Natural killer cell (primary cell): ENCODE data around the gene ERBIN. TPM values are rescaled to one million over a fixed set of nuclear protein-coding genes. Genes with fewer than 3 reads are reported as not detected.

Experiments used
- ATAC-seq, 3 donors: fragments of 150-1000 bp in 2 of 3; fragments of 200-7000 bp in 1 of 3; cut with Tn5 transposase; 1 replicate in 1 of 3; 2 replicates in 2 of 3; pipeline ENCODE4 v1.10.0; 2021; ENCODE audit warnings: mild to moderate bottlenecking in 2 of 3, moderate library complexity in 2 of 3
- DNase-seq, 2 donors: peaks; one replicate each; pipeline versions ENCODE4 v3.0.0 to v3.0.0-alpha.2; 2013 to 2021; ENCODE audit warnings: mixed read lengths in 1 of 2
- H3K27ac ChIP-seq: one replicate; pipeline ENCODE4 v1.5.1; 2013; ENCODE audit warnings: mild to moderate bottlenecking, low read length
- H3K27me3 ChIP-seq: one replicate; pipeline ENCODE4 v1.6.1; 2013; ENCODE audit warnings: low read length; ENCODE audit not compliant: control insufficient read depth, insufficient read depth
- H3K36me3 ChIP-seq: one replicate; pipeline ENCODE4 v1.6.1; 2013; ENCODE audit warnings: low read length; ENCODE audit not compliant: control insufficient read depth, insufficient read depth
- H3K4me1 ChIP-seq: one replicate; pipeline ENCODE4 v1.6.1; 2013; ENCODE audit warnings: low read length; ENCODE audit not compliant: control insufficient read depth, insufficient read depth
- H3K4me3 ChIP-seq: one replicate; pipeline ENCODE4 v1.5.1; 2013; ENCODE audit warnings: low read length
- H3K9me3 ChIP-seq: one replicate; pipeline ENCODE4 v1.6.1; 2013; ENCODE audit warnings: low read length; ENCODE audit not compliant: control insufficient read depth, insufficient read depth
- H3K27ac Mint-ChIP-seq, 2 donors: one replicate each; pipeline ENCODE4 v1.8.0; 2022; ENCODE audit warnings: mild to moderate bottlenecking in 2 of 2, mixed read lengths in 2 of 2, moderate library complexity in 1 of 2
- H3K27me3 Mint-ChIP-seq, 2 donors: one replicate each; pipeline ENCODE4 v1.8.0; 2022; ENCODE audit warnings: low read depth in 2 of 2, mixed read lengths in 2 of 2
- H3K36me3 Mint-ChIP-seq: one replicate; pipeline ENCODE4 v1.8.0; 2022; ENCODE audit warnings: mixed read lengths
- H3K4me1 Mint-ChIP-seq, 2 donors: one replicate each; pipeline ENCODE4 v1.8.0; 2022; ENCODE audit warnings: mixed read lengths in 2 of 2
- H3K4me3 Mint-ChIP-seq: one replicate; pipeline ENCODE4 v1.8.0; 2022; ENCODE audit warnings: mild to moderate bottlenecking, moderate library complexity, mixed read lengths
- H3K9me3 Mint-ChIP-seq, 2 donors: one replicate each; pipeline ENCODE4 v1.8.0; 2022; ENCODE audit warnings: mixed read lengths in 2 of 2
- CTCF ChIP-seq: fragments of 200-600 bp; IDR thresholded peaks from one replicate; pipeline ENCODE4 v1.8.0; 2022; ENCODE audit warnings: antibody characterized with exemption
- WGBS: methylation state at CpG from one replicate; pipeline ENCODE4 v1.1.7; 2013; ENCODE audit warnings: missing lambda C conversion rate; ENCODE audit not compliant: insufficient coverage; 5-methylcytosine and 5-hydroxymethylcytosine counted together
- intact Hi-C: fragments of 100-400 bp; cut with micrococcal nuclease; formaldehyde crosslinking; loops from one replicate; pipeline ENCODE4 v1.14.2; 2022
- total RNA-seq, 4 donors: library from RNA; stranded (reverse); fragments of 120-200 nt in 1 of 4; gene quantifications; one replicate each; pipeline versions ENCODE4 v1.2.3 to v1.2.4, GENCODE V29; 2013 to 2022

Gene ERBIN
- total RNA-seq, 3 donors from 2014 or later (not counting 1 experiment from before 2014, with no cell fraction given): 153 to 171 (median 166) TPM

GRCh38 chr5:65981548-65981947 lies 55.2 kb downstream of the ERBIN start:
- no peak overlapping the region for H3K4me3 ChIP-seq
- Mint-ChIP-seq H3K27me3 (no peaks in the 10 kb centered on the region), H3K4me1 (peaks cover 67 to 75% of the 10 kb centered on the region in 2 donors), H3K4me3 (no peak overlapping the region), H3K36me3 (no peaks in the 10 kb centered on the region), H3K27ac (peak overlapping the region; percentile 62 to 75), H3K9me3 (no peaks in the 10 kb centered on the region)
- no peaks in the 10 kb centered on the region for H3K36me3 ChIP-seq
- H3K27ac ChIP-seq: no peak overlapping the region
- H3K9me3 ChIP-seq: no peaks in the 10 kb centered on the region
- peak in 2 of 3 donors; percentile 26 to 58 for ATAC-seq
- intact Hi-C loops: no loop called here
- no peak for TF ChIP-seq CTCF
- H3K27me3 ChIP-seq: no peaks in the 10 kb centered on the region
- DNase-seq: no peak
- 57% methylated on average over 1 of the region's 1 CpG for WGBS
- H3K4me1 ChIP-seq: peaks cover 14% of the 10 kb centered on the region

- no peak overlapping the region for H3K4me3 Mint-ChIP-seq
- no peak overlapping the region for H3K27ac ChIP-seq
- H3K36me3 Mint-ChIP-seq: no peaks in the 10 kb centered on the region
- peak overlapping the region; percentile 62 to 75 for H3K27ac Mint-ChIP-seq
- WGBS: 90% methylated on average over 1 of the region's 3 CpGs
- no peaks in the 10 kb centered on the region for H3K27me3 ChIP-seq
- H3K27me3 Mint-ChIP-seq: no peaks in the 10 kb centered on the region
- no peaks in the 10 kb centered on the region for H3K9me3 ChIP-seq
- peaks cover 72 to 80% of the 10 kb centered on the region in 2 donors for H3K4me1 Mint-ChIP-seq
- no peak for DNase-seq
- ATAC-seq: peak in 2 of 3 donors; percentile 10 to 21
- H3K4me3 ChIP-seq: no peak overlapping the region
- H3K9me3 Mint-ChIP-seq: no peaks in the 10 kb centered on the region
- no peaks in the 10 kb centered on the region for H3K36me3 ChIP-seq
- no peak for TF ChIP-seq CTCF
- intact Hi-C loops: no loop called here
- peaks cover 15% of the 10 kb centered on the region for H3K4me1 ChIP-seq
Measured at GRCh38 chr5:65981969-65982619, 55.7 kb downstream of the ERBIN start.

DNA sequence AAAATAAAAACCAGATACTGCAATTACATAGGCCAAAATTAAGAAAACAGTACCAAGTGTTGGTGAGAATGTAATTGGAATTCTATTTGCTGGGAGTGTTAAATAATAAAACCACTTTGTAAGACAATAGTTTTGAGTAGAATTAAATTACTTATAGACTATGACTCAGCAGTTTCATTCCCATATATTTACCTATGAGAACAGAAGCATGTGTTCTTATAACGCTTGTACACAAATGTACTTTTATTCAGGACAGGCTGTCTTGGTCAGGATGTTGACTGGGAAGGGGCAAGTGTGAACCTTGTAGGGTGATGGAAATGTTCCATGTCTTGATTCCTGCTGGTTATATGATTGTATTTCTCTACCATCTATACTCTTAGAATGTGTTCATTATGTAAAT lies 56.3 kb downstream of the ERBIN start:
- H3K4me1 Mint-ChIP-seq: peaks cover 72 to 81% of the 10 kb centered on the region in 2 donors
- H3K4me3 Mint-ChIP-seq: no peak overlapping the region
- Histone ChIP-seq H3K36me3 (no peaks in the 10 kb centered on the region), H3K9me3 (no peaks in the 10 kb centered on the region), H3K4me1 (peaks cover 19% of the 10 kb centered on the region), H3K27me3 (no peaks in the 10 kb centered on the region), H3K4me3 (no peak overlapping the region), H3K27ac (no peak overlapping the region)
- WGBS: no CpG with 5 or more reads among the region's 1 CpG
- no peaks in the 10 kb centered on the region for H3K9me3 Mint-ChIP-seq
- DNase-seq (no peak), ATAC-seq (no peak)
- H3K36me3 Mint-ChIP-seq: no peaks in the 10 kb centered on the region
- no peak for TF ChIP-seq CTCF
- H3K27ac Mint-ChIP-seq: peak overlapping the region; percentile 62 to 75
- intact Hi-C loops: no loop called here
- H3K27me3 Mint-ChIP-seq: no peaks in the 10 kb centered on the region
